Kidney (tissue), 14 donors: ENCODE data around the gene STON1. TPM values are rescaled to one million over a fixed set of nuclear protein-coding genes. Genes with fewer than 3 reads are reported as not detected.
A peak's percentile ranks its signal among the peaks of the same experiment; 100 is the strongest.

Source experiments
- DNase-seq, 5 donors: peaks; one replicate each; pipeline ENCODE4 v3.0.0-alpha.2; 2013 to 2020
- FAIRE-seq: peaks from 2 replicates; lab custom pipeline; 2012; peaks lifted over from hg19 to GRCh38; lab: Jason Lieb, UNC
- H3K27ac ChIP-seq, 2 donors: one replicate each; pipeline ENCODE4 v1.7.0; 2013; ENCODE audit warnings: low read depth in 2 of 2, low read length in 2 of 2, inconsistent platforms in 1 of 2
- H3K27me3 ChIP-seq: one replicate; pipeline ENCODE4 v1.7.1; 2013; ENCODE audit warnings: low read length, inconsistent platforms; ENCODE audit not compliant: control insufficient read depth, insufficient read depth
- H3K36me3 ChIP-seq, 3 donors: one replicate each; pipeline versions ENCODE4 v1.7.0 to v1.7.1; 2013; ENCODE audit warnings: low read length in 3 of 3, control low read depth in 1 of 3, inconsistent platforms in 1 of 3; ENCODE audit not compliant: insufficient read depth in 3 of 3, control insufficient read depth in 2 of 3
- H3K4me1 ChIP-seq, 3 donors: one replicate each; pipeline versions ENCODE4 v1.7.0 to v1.7.1; 2013; ENCODE audit warnings: low read length in 3 of 3, inconsistent platforms in 1 of 3, low read depth in 1 of 3; ENCODE audit not compliant: control insufficient read depth in 2 of 3, insufficient read depth in 2 of 3
- H3K4me3 ChIP-seq, 3 donors: one replicate each; pipeline versions ENCODE4 v1.7.0 to v1.8.1; 2013; ENCODE audit warnings: low read length in 3 of 3, control low read depth in 1 of 3, inconsistent platforms in 1 of 3
- H3K9ac ChIP-seq, 3 donors: one replicate each; pipeline versions ENCODE4 v1.7.0 to v1.7.1; 2013; ENCODE audit warnings: low read length in 3 of 3, control low read depth in 1 of 3, inconsistent platforms in 1 of 3
- H3K9me3 ChIP-seq, 3 donors: one replicate each; pipeline versions ENCODE4 v1.7.0 to v1.7.1; 2013; ENCODE audit warnings: low read length in 3 of 3, control low read depth in 1 of 3, inconsistent platforms in 1 of 3; ENCODE audit not compliant: control insufficient read depth in 2 of 3, insufficient read depth in 1 of 3
- intact Hi-C: fragments of 100-400 bp; cut with DNase I; formaldehyde crosslinking; loops from one replicate; pipeline ENCODE4 v1.11.1; 2022
- polyA plus RNA-seq: library from polyadenylated mRNA; stranded (reverse); fragments of 350-450 nt; fragmentation: Illumina TruSeq; extraction: RNeasy Lipid Tissue Mini Kit (QIAGEN cat#74804); gene quantifications from one replicate; pipeline ENCODE4 v1.2.3, GENCODE V29; 2014; ENCODE audit warnings: low read depth, low replicate concordance; ENCODE audit not compliant: insufficient read depth
- total RNA-seq: library from RNA; stranded (reverse); fragmentation: NEBNext Ultra II Directional; extraction: Animal tissue kit (Norgen Biotek cat#: 25700); gene quantifications from one replicate; pipeline ENCODE4 v1.2.1, GENCODE V29; 2021
- TF ChIP-seq, protein P1 (sequence below): IDR thresholded peaks from 3 replicates; pipeline ENCODE4 v1.5.1; 2012; ENCODE audit warnings: mild to moderate bottlenecking, moderate library complexity, borderline replicate concordance; ENCODE audit not compliant: insufficient read depth; ENCODE audit errors: extremely low read depth
- donor health status: control.
- donor health status: control.
- donor health status: control.
- donor health status: control.
- donor health status: control.
- donor health status: DM: yes; HTN: yes; CAD: no.
- donor health status: Normal renal cell carcinoma (clear cell type).

STON1 gene
- total and polyA plus RNA-seq, 2 donors from 2014 or later = 5.8 to 15.7 TPM

DNA sequence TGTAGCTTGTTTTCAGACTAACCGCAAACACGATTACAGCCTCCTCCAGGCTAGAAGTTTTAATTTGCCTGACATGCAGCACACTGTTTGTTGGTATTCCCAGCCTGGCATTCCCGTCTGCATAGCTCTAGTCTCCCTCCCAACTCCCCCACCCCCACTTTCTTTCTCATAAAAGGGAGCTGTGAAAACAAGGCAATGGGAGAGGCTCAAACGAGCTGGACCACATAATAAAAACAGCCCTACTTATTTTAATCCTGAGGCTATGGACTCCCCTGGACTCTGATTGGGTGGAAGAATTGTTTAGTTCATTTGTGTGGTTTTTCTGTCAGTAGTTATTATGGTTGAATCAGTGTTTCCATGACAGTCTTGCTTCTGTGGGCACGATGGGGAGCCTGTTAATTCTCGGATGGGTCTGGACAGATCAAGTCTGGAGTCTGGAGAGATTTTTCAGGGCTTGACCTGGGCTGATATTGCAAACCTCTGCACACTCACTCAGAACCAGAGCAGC, 1.2 kb downstream of the STON1 start:
- Histone ChIP-seq H3K27ac (peak overlapping the region; percentile 84 to 95), H3K27me3 (no peaks in the 10 kb centered on the region), H3K9me3 (no peaks in the 10 kb centered on the region), H3K4me3 (peak overlapping the region; percentile 80 to 84 (median 80)), H3K4me1 (peaks cover 0 to 14% (median 0%) of the 10 kb centered on the region in 3 donors), H3K36me3 (no peaks in the 10 kb centered on the region), H3K9ac (peak overlapping the region; percentile 71 to 96 (median 84))
- TF ChIP-seq, protein P1, sequence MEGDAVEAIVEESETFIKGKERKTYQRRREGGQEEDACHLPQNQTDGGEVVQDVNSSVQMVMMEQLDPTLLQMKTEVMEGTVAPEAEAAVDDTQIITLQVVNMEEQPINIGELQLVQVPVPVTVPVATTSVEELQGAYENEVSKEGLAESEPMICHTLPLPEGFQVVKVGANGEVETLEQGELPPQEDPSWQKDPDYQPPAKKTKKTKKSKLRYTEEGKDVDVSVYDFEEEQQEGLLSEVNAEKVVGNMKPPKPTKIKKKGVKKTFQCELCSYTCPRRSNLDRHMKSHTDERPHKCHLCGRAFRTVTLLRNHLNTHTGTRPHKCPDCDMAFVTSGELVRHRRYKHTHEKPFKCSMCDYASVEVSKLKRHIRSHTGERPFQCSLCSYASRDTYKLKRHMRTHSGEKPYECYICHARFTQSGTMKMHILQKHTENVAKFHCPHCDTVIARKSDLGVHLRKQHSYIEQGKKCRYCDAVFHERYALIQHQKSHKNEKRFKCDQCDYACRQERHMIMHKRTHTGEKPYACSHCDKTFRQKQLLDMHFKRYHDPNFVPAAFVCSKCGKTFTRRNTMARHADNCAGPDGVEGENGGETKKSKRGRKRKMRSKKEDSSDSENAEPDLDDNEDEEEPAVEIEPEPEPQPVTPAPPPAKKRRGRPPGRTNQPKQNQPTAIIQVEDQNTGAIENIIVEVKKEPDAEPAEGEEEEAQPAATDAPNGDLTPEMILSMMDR = no peak
- DNase-seq (peak in 4 of 5 donors; percentile 70 to 93 (median 80)), FAIRE-seq (no peak)
- intact Hi-C loops = no loop called here

DNA sequence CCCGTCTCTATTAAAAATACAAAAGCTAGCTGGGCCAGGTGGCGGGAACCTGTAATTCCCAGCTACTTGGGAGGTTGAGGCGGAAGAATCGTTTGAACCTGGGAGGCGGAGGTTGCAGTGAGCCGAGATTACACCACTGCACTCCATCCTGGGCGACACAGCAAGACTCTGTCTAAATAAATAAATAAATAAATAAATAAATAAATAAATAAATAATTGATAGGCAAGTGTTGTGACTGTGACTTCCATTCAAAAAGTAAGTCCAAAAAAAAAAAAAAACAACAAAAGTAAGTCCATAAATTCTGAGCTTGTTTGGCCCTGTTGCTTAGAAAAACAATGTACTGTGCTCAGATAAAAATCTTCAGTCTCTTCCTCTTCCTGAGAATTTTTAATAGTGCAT, 2.2 kb downstream of the STON1 start:
- TF ChIP-seq, protein P1 = no peak
- Histone ChIP-seq H3K27me3 (no peaks in the 10 kb centered on the region), H3K9me3 (no peaks in the 10 kb centered on the region), H3K4me3 (no peak overlapping the region), H3K4me1 (peaks cover 0 to 14% (median 0%) of the 10 kb centered on the region in 3 donors), H3K36me3 (no peaks in the 10 kb centered on the region), H3K9ac (no peak overlapping the region), H3K27ac (no peak overlapping the region)
- intact Hi-C loops = no loop called here
- FAIRE-seq (no peak), DNase-seq (no peak)

DNA sequence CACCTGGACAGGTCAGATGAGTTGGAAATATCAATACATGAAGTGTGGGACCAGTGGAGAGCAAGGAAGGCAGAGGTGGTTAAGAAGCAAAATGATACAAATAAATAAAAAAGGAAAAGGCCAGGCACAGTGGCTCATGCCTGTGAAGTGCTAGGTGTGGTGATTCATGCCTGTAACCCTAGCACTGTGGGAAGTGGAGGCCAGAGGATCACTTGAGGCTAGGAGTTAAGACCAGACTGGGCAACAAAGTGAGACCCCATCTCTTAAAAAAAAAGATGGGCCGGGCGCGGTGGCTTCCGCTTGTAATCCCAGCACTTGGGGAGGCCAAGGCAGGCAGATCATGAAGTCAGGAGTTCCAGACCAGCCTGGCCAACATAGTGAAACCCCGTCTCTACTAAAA, 2.9 kb downstream of the STON1 start:
- DNase-seq (no peak), FAIRE-seq (no peak)
- Histone ChIP-seq H3K4me1 (peaks cover 0 to 14% (median 0%) of the 10 kb centered on the region in 3 donors), H3K9ac (no peak overlapping the region), H3K27ac (peak overlapping the region in 1 of 2 donors; percentile 42), H3K27me3 (no peaks in the 10 kb centered on the region), H3K9me3 (no peaks in the 10 kb centered on the region), H3K36me3 (no peaks in the 10 kb centered on the region), H3K4me3 (no peak overlapping the region)
- TF ChIP-seq, protein P1 = no peak
- intact Hi-C loops = no loop called here

DNA sequence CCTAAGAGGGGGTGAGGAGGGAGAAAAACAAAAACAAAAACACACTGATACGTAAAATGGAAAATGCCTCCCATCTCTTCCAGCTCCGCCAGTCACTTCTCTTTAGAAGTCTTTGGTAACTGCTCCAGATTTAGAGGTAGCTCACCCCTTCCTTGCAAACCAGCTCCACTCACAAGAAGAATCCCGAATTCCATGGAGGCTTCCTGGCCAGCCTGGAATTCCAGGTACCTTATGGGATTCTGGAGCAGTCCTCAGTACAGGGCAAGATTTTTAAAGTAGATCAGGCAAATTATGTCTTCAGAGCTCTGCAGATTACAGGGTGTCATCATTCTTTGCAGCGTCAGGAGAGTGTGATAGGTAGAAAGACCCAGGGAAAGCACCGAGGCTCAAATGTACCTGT, 4.8 kb downstream of the STON1 start:
- intact Hi-C loops = no loop called here
- H3K4me3 ChIP-seq = no peak overlapping the region
- no peaks in the 10 kb centered on the region for H3K36me3 ChIP-seq
- no peak overlapping the region for H3K27ac ChIP-seq
- no peak for FAIRE-seq
- DNase-seq = no peak
- H3K4me1 ChIP-seq = peaks cover 0 to 2% (median 0%) of the 10 kb centered on the region in 3 donors
- H3K9ac ChIP-seq = no peak overlapping the region
- H3K9me3 ChIP-seq = no peaks in the 10 kb centered on the region
- TF ChIP-seq, protein P1 = no peak
- no peaks in the 10 kb centered on the region for H3K27me3 ChIP-seq
